SU-DHL-6 (cell line): ENCODE measurements around the gene SLC38A3.

Experiments used
- H2AFZ ChIP-seq: fragments of 200-600 bp; sonication (generic); 2 replicates; pipeline ENCODE4 v1.6.1; 2014; ENCODE audit warnings: low read depth, mild to moderate bottlenecking, moderate library complexity, mixed read lengths, antibody characterized with exemption, low read length; ENCODE audit not compliant: severe bottlenecking
- H3F3A ChIP-seq: fragments of 200-600 bp; shearing (Covaris generic); 2 replicates; pipeline ENCODE4 v1.6.0; 2016; ENCODE audit warnings: antibody characterized with exemption, mild to moderate bottlenecking; ENCODE audit not compliant: insufficient read depth
- H3K27ac ChIP-seq: fragments of 200-600 bp; sonication (generic); 2 replicates; pipeline ENCODE4 v1.5.1; 2016; ENCODE audit warnings: low read depth, mild to moderate bottlenecking, low read length, moderate library complexity, mixed read lengths
- H3K27me3 ChIP-seq: fragments of 200-600 bp; sonication (generic), shearing (Covaris generic); 2 replicates; pipeline ENCODE4 v1.6.0; 2014; ENCODE audit warnings: mild to moderate bottlenecking, low read length
- H3K36me3 ChIP-seq: fragments of 200-600 bp; sonication (generic); 2 replicates; pipeline ENCODE4 v1.6.1; 2014; ENCODE audit warnings: mild to moderate bottlenecking, low read length, mixed read lengths
- H3K4me2 ChIP-seq: fragments of 300-600, 200-600 bp; shearing (Covaris generic), sonication (generic); 2 replicates; pipeline ENCODE4 v1.6.0; 2014; ENCODE audit warnings: low read length, low read depth, mild to moderate bottlenecking; ENCODE audit not compliant: poor library complexity, severe bottlenecking
- H3K4me3 ChIP-seq: fragments of 200-600 bp; sonication (generic); 2 replicates; pipeline ENCODE4 v1.5.1; 2014; ENCODE audit warnings: antibody characterized with exemption, low read length, mild to moderate bottlenecking, mixed read lengths; ENCODE audit not compliant: insufficient read depth, poor library complexity, severe bottlenecking
- H3K79me2 ChIP-seq: fragments of 200-600 bp; sonication (generic); 2 replicates; pipeline ENCODE4 v1.6.1; 2014; ENCODE audit warnings: mild to moderate bottlenecking, low read length, moderate library complexity; ENCODE audit not compliant: insufficient read depth
- H3K9ac ChIP-seq: fragments of 200-600 bp; sonication (generic); 2 replicates; pipeline ENCODE4 v1.7.0; 2014; ENCODE audit warnings: mild to moderate bottlenecking, low read length
- H3K9me2 ChIP-seq: fragments of 200-600 bp; sonication (generic); replicated peaks from 2 replicates; pipeline ENCODE4 v1.6.1; 2014; ENCODE audit warnings: low read length; ENCODE audit not compliant: insufficient read depth
- H3K9me3 ChIP-seq: fragments of 200-600 bp; sonication (generic); 2 replicates; pipeline ENCODE4 v1.6.1; 2014; ENCODE audit warnings: low read length, mixed read lengths; ENCODE audit not compliant: insufficient read depth
- H4K20me1 ChIP-seq: fragments of 200-600 bp; sonication (generic); 2 replicates; pipeline ENCODE4 v1.6.1; 2014; ENCODE audit warnings: low read depth, mild to moderate bottlenecking, antibody characterized with exemption, low read length, moderate library complexity, mixed read lengths
- CTCF ChIP-seq: fragments of 200-600 bp; sonication (generic); IDR thresholded peaks from one replicate; pipeline ENCODE4 v1.5.1; 2017; ENCODE audit warnings: antibody characterized with exemption, mild to moderate bottlenecking, low read length, moderate library complexity; ENCODE audit not compliant: insufficient read depth, poor library complexity, severe bottlenecking
- EZH2phosphoT487 ChIP-seq: fragments of 200-600 bp; sonication (generic), shearing (Covaris generic); conservative IDR thresholded peaks from 2 replicates; pipeline ENCODE4 v1.6.1; 2018; ENCODE audit warnings: mild to moderate bottlenecking, antibody characterized with exemption, low read length, moderate library complexity, mixed read lengths

Gene SLC38A3

GRCh38 chr3:50203809-50204803 is 965 bp upstream of the SLC38A3 start:
- H3K27ac ChIP-seq, result no peak overlapping the region
- no peak overlapping the region for H3K9ac ChIP-seq
- H3K9me3 ChIP-seq, result no peaks in the 10 kb centered on the region
- H3K36me3 ChIP-seq, result no peaks in the 10 kb centered on the region
- no peak overlapping the region for H3K4me3 ChIP-seq
- no peaks in the 10 kb centered on the region for H3K9me2 ChIP-seq
- H4K20me1 ChIP-seq, result no peaks in the 10 kb centered on the region
- H3K27me3 ChIP-seq, result no peaks in the 10 kb centered on the region
- no peak for TF ChIP-seq EZH2phosphoT487
- H3F3A ChIP-seq, result no peaks in the 10 kb centered on the region
- H3K79me2 ChIP-seq, result no peaks in the 10 kb centered on the region
- H2AFZ ChIP-seq, result no peak overlapping the region
- H3K4me2 ChIP-seq, result no peak overlapping the region

- H3K9me2 ChIP-seq, result no peaks in the 10 kb centered on the region
- no peak overlapping the region for H3K4me2 ChIP-seq
- no peaks in the 10 kb centered on the region for H3K27me3 ChIP-seq
- H3K79me2 ChIP-seq, result no peaks in the 10 kb centered on the region
- H3K4me3 ChIP-seq, result no peak overlapping the region
- no peaks in the 10 kb centered on the region for H3K36me3 ChIP-seq
- H3K9ac ChIP-seq, result no peak overlapping the region
- no peak overlapping the region for H2AFZ ChIP-seq
- no peaks in the 10 kb centered on the region for H4K20me1 ChIP-seq
- H3K9me3 ChIP-seq, result no peaks in the 10 kb centered on the region
- H3F3A ChIP-seq, result no peaks in the 10 kb centered on the region
- no peak overlapping the region for H3K27ac ChIP-seq
- TF ChIP-seq EZH2phosphoT487, result no peak
- no peak for TF ChIP-seq CTCF
Observed at GRCh38 chr3:50205413-50206276, 574 bp downstream of the SLC38A3 start.

- no peak overlapping the region for H2AFZ ChIP-seq
- H3K4me3 ChIP-seq, result no peak overlapping the region
- H3K27me3 ChIP-seq, result no peaks in the 10 kb centered on the region
- H3K36me3 ChIP-seq, result no peaks in the 10 kb centered on the region
- no peak overlapping the region for H3K9ac ChIP-seq
- H3K27ac ChIP-seq, result no peak overlapping the region
- H3K9me3 ChIP-seq, result no peaks in the 10 kb centered on the region
- no peaks in the 10 kb centered on the region for H3K9me2 ChIP-seq
- no peak overlapping the region for H3K4me2 ChIP-seq
- H4K20me1 ChIP-seq, result no peaks in the 10 kb centered on the region
- H3F3A ChIP-seq, result no peaks in the 10 kb centered on the region
- no peaks in the 10 kb centered on the region for H3K79me2 ChIP-seq
- TF ChIP-seq CTCF (no peak), EZH2phosphoT487 (no peak)
Observed at GRCh38 chr3:50207359-50208042, 2.4 kb downstream of the SLC38A3 start.
